Measurements from ENCODE around the gene DDX42. TPM values are rescaled to one million over a fixed set of nuclear protein-coding genes. Genes with fewer than 3 reads are reported as not detected.

Gene DDX42
- total RNA-seq, 1 experiment from 2014 or later, result 128 TPM

DNA sequence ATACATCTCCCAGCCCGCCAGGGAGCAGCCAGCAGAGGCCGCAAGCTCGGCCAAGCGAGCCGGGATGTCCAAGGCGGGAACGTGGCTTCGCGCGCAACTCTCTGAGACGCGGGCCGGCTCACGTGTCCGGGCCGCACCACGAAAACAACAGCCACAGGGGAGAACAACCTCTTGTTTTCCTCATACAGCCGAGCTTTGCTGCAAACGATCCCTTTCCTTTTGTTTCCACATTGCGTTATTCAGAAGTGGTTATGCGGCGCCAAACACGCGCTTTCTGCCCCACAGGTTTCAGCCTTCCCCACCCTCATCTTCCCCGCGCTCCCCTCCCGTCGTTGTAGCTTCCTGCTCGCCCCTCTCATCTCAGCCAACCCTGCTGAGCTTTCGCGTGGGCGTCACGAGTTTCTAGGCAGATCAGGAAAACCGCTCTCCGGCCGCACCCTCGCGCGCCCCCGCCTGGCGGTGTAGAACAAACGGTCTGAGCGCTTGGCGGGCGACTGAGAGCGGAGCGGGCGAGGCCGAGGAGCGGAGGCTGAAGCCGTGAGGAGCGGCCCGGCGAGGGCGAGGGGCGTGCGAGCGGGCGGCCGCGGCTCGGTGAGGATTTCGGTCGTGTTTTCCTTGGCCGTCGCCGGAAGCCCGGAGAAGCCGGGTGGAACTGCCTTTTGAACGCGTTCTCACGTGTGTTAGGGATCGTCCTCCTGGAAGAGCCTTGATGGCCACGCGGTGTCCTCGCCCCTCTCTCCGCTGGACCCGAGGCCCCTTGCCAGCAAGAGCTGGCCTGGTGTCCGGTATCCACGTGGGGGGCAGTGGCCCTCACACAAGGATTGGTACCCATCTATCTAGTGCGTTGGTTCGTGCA lies 75.1 kb downstream of the DDX42 start:
- peak overlapping the region; percentile 60 for H3K4me3 Mint-ChIP-seq
- peak overlapping the region; percentile 97 for H3K27ac Mint-ChIP-seq
- peaks cover 6% of the 10 kb centered on the region for H3K36me3 Mint-ChIP-seq
- DNase-seq (ENCODE audit: low spot score) (peak; percentile 97), ATAC-seq (peak; percentile 94)
- ChIA-PET CTCF (interaction anchor here (0.6 to 3.9 kb wide), 22 partner anchors 9 to 423 kb away, joined by 3 to 43 read pairs (median 5); partner anchors contain the start of genes ACE, CCDC47, CSHL1 and DDX42), POLR2A (interaction anchor here (0.7 kb wide), 1 partner anchor 10 kb away, joined by 3 read pairs; no protein-coding TSS in a partner anchor)
- no peaks in the 10 kb centered on the region for H3K4me1 Mint-ChIP-seq
- peaks cover 84% of the 10 kb centered on the region for H3K27me3 Mint-ChIP-seq (ENCODE audit: low read depth)
- H3K9me3 Mint-ChIP-seq, result peaks cover 12% of the 10 kb centered on the region
- no peak for TF ChIP-seq ZNF121 (CRISPR knock-in tag; IDR thresholded peaks at IDR 0.05)
- TF ChIP-seq, protein P1, sequence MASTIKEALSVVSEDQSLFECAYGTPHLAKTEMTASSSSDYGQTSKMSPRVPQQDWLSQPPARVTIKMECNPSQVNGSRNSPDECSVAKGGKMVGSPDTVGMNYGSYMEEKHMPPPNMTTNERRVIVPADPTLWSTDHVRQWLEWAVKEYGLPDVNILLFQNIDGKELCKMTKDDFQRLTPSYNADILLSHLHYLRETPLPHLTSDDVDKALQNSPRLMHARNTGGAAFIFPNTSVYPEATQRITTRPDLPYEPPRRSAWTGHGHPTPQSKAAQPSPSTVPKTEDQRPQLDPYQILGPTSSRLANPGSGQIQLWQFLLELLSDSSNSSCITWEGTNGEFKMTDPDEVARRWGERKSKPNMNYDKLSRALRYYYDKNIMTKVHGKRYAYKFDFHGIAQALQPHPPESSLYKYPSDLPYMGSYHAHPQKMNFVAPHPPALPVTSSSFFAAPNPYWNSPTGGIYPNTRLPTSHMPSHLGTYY (CRISPR knock-in tag; IDR thresholded peaks at IDR 0.05), result no peak
- TF ChIP-seq CREB1 (CRISPR knock-in tag; IDR thresholded peaks at IDR 0.05), result peak; percentile 91
- TF ChIP-seq, protein P2, sequence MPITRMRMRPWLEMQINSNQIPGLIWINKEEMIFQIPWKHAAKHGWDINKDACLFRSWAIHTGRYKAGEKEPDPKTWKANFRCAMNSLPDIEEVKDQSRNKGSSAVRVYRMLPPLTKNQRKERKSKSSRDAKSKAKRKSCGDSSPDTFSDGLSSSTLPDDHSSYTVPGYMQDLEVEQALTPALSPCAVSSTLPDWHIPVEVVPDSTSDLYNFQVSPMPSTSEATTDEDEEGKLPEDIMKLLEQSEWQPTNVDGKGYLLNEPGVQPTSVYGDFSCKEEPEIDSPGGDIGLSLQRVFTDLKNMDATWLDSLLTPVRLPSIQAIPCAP (CRISPR knock-in tag; IDR thresholded peaks at IDR 0.05), result peak; percentile 81
- no peak; the same call in none of the 2 replicates for TF ChIP-seq ESRRA (CRISPR knock-in tag; IDR thresholded peaks at IDR 0.05; ENCODE audit: borderline replicate concordance)
- 0 out of 2 replicates have a peak, but pooled peaks have one; percentile 4 for TF ChIP-seq ZNF263 (CRISPR knock-in tag; IDR thresholded peaks at IDR 0.05; ENCODE audit: low read depth)
- no peak for TF ChIP-seq AR (CRISPR knock-in tag; IDR thresholded peaks at IDR 0.05)
- peak; percentile 35; the same call in 1 of the 2 replicates for TF ChIP-seq PRDM15 (CRISPR knock-in tag; IDR thresholded peaks at IDR 0.05)
- no peak for TF ChIP-seq NR3C1 (CRISPR knock-in tag; conservative IDR thresholded peaks at IDR 0.05; ENCODE audit: low read depth)
- TF ChIP-seq JAZF1 (CRISPR knock-in tag; IDR thresholded peaks at IDR 0.05), result no peak
- TF ChIP-seq, protein P3, sequence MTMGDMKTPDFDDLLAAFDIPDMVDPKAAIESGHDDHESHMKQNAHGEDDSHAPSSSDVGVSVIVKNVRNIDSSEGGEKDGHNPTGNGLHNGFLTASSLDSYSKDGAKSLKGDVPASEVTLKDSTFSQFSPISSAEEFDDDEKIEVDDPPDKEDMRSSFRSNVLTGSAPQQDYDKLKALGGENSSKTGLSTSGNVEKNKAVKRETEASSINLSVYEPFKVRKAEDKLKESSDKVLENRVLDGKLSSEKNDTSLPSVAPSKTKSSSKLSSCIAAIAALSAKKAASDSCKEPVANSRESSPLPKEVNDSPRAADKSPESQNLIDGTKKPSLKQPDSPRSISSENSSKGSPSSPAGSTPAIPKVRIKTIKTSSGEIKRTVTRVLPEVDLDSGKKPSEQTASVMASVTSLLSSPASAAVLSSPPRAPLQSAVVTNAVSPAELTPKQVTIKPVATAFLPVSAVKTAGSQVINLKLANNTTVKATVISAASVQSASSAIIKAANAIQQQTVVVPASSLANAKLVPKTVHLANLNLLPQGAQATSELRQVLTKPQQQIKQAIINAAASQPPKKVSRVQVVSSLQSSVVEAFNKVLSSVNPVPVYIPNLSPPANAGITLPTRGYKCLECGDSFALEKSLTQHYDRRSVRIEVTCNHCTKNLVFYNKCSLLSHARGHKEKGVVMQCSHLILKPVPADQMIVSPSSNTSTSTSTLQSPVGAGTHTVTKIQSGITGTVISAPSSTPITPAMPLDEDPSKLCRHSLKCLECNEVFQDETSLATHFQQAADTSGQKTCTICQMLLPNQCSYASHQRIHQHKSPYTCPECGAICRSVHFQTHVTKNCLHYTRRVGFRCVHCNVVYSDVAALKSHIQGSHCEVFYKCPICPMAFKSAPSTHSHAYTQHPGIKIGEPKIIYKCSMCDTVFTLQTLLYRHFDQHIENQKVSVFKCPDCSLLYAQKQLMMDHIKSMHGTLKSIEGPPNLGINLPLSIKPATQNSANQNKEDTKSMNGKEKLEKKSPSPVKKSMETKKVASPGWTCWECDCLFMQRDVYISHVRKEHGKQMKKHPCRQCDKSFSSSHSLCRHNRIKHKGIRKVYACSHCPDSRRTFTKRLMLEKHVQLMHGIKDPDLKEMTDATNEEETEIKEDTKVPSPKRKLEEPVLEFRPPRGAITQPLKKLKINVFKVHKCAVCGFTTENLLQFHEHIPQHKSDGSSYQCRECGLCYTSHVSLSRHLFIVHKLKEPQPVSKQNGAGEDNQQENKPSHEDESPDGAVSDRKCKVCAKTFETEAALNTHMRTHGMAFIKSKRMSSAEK (CRISPR knock-in tag; IDR thresholded peaks at IDR 0.05; ENCODE audit: borderline replicate concordance), result no peak
- no peak for TF ChIP-seq SMAD4 (CRISPR knock-in tag; IDR thresholded peaks at IDR 0.05)
- TF ChIP-seq NFYB (CRISPR knock-in tag; conservative IDR thresholded peaks at IDR 0.05; ENCODE audit: low read depth), result peak; percentile 63
- TF ChIP-seq SP1 (CRISPR knock-in tag; conservative IDR thresholded peaks at IDR 0.05), result peak; percentile 70; the same call in 1 of the 2 replicates
- 0 out of 2 replicates have a peak, but pooled peaks have one; percentile 85 for TF ChIP-seq IRF2 (CRISPR knock-in tag; IDR thresholded peaks at IDR 0.05; ENCODE audit: borderline replicate concordance, low read depth)
- TF ChIP-seq, protein P4, sequence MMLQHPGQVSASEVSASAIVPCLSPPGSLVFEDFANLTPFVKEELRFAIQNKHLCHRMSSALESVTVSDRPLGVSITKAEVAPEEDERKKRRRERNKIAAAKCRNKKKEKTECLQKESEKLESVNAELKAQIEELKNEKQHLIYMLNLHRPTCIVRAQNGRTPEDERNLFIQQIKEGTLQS (CRISPR knock-in tag; conservative IDR thresholded peaks at IDR 0.05), result 0 out of 2 replicates have a peak, but pooled peaks have one; percentile 54
- TF ChIP-seq EMX1 (CRISPR knock-in tag; IDR thresholded peaks at IDR 0.05), result 0 out of 2 replicates have a peak, but pooled peaks have one; percentile 65
- no peak for TF ChIP-seq MXD4 (CRISPR knock-in tag; IDR thresholded peaks at IDR 0.05; ENCODE audit: borderline replicate concordance)
- no peak for TF ChIP-seq GABPB1 (CRISPR knock-in tag; IDR thresholded peaks at IDR 0.05)
- no peak for TF ChIP-seq ZNF416 (CRISPR knock-in tag; IDR thresholded peaks at IDR 0.05)
- TF ChIP-seq, protein P5, sequence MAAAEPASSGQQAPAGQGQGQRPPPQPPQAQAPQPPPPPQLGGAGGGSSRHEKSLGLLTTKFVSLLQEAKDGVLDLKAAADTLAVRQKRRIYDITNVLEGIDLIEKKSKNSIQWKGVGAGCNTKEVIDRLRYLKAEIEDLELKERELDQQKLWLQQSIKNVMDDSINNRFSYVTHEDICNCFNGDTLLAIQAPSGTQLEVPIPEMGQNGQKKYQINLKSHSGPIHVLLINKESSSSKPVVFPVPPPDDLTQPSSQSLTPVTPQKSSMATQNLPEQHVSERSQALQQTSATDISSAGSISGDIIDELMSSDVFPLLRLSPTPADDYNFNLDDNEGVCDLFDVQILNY (CRISPR knock-in tag; IDR thresholded peaks at IDR 0.05), result peak; percentile 93
- peak; percentile 98 for TF ChIP-seq NFE2L1 (CRISPR knock-in tag; IDR thresholded peaks at IDR 0.05)

Data from WTC11 (cell line).